Measurements from ENCODE around the gene PARK7.
"Not testable (repeated sequence)": the region's sequence is repeated elsewhere in the genome, so short reads cannot be mapped to it uniquely, and the experiment has no call there.

The PARK7 gene

GRCh38 chr1:7961216-7962013 is at the start of gene PARK7:
TSS of gene PARK7 (plus strand) at chr1:7961711. CDS start at chr1:7962786, 1,075 bp downstream.
- peaks cover 43% of the 10 kb centered on the region for H3K4me1 Mint-ChIP-seq (ENCODE audit: low read depth)
- H3K9me3 Mint-ChIP-seq, result no peaks in the 10 kb centered on the region
- DNase-seq (ENCODE audit: low spot score), result peak; percentile 100
- peak within 1 kb of the TSS; percentile 96 for H3K4me3 Mint-ChIP-seq
- no peaks in the 10 kb centered on the region for H3K27me3 Mint-ChIP-seq (ENCODE audit: low read depth)
- peaks cover 35% of the 10 kb centered on the region for H3K36me3 Mint-ChIP-seq (ENCODE audit: low read depth)
- H3K27ac Mint-ChIP-seq, result peak within 1 kb of the TSS; percentile 99

DNA sequence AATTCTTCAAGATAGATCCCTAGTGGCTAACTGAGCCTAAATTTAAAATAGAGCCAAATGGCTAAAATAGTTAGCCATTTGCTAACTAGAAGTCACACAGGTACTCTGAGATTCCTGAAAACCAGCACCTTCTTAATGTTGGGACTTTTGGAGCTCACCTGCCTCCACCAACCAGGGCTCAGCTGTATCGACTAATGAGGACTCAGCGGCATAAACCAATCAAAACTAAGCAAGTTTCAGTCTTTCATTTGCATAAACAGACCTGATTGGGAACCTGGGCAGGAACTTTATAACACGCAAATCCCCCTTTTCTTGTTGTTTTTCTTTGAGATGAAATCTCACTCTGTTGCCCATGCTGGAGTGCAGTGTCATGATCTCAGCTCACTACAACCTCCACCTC is 49.4 kb upstream of the PARK7 start:
- no peaks in the 10 kb centered on the region for H3K27me3 Mint-ChIP-seq (ENCODE audit: low read depth)
- no peak overlapping the region for H3K4me3 Mint-ChIP-seq
- no peaks in the 10 kb centered on the region for H3K36me3 Mint-ChIP-seq (ENCODE audit: low read depth)
- peaks cover 9% of the 10 kb centered on the region for H3K4me1 Mint-ChIP-seq (ENCODE audit: low read depth)
- H3K27ac Mint-ChIP-seq, result no peak overlapping the region
- H3K9me3 Mint-ChIP-seq, result no peaks in the 10 kb centered on the region
- no peak for DNase-seq (ENCODE audit: low spot score)

DNA sequence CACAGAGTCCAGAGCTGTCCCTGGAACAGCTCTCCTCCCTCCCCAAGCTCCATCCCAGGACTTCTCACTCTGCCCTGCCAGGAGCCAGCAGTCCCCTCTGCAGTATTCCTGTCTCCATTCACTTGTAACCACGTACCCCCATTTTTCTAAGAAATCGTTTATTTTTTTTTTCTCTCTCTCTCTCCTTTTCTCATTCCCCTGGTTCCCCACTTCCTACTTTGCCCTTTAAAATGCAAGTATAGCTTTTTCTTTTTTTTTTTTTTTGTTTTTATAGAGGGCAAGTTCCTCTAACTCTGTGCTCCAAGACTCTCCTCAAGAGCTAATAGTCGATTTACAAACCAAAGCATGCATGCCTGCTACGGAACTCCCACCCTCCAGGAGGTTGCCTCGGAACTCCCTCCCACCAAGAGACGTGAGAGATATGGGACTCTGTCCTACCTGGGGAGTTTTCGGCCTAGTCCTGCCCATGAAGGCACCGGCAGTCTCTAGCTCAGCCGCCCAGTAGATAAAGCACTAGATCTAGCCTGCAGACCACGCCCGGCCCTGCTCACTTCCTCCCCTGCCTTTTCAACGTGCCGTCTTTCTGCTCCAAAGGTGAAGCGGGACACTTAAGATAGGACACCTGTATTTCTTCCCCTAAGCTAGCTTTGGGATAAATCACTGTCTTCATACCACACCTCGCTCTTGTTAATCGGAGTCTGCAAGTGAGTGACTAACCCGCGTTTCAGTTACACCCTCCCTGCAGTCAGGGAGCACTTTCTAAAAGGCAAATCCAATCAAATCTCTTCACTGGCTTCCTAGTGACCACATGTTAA is 48.6 kb upstream of the PARK7 start:
- peak overlapping the region; percentile 9 for H3K4me3 Mint-ChIP-seq
- no peak for DNase-seq (ENCODE audit: low spot score)
- no peaks in the 10 kb centered on the region for H3K27me3 Mint-ChIP-seq (ENCODE audit: low read depth)
- H3K27ac Mint-ChIP-seq, result no peak overlapping the region
- H3K36me3 Mint-ChIP-seq (ENCODE audit: low read depth), result no peaks in the 10 kb centered on the region
- H3K9me3 Mint-ChIP-seq, result no peaks in the 10 kb centered on the region
- H3K4me1 Mint-ChIP-seq (ENCODE audit: low read depth), result peaks cover 9% of the 10 kb centered on the region

DNA sequence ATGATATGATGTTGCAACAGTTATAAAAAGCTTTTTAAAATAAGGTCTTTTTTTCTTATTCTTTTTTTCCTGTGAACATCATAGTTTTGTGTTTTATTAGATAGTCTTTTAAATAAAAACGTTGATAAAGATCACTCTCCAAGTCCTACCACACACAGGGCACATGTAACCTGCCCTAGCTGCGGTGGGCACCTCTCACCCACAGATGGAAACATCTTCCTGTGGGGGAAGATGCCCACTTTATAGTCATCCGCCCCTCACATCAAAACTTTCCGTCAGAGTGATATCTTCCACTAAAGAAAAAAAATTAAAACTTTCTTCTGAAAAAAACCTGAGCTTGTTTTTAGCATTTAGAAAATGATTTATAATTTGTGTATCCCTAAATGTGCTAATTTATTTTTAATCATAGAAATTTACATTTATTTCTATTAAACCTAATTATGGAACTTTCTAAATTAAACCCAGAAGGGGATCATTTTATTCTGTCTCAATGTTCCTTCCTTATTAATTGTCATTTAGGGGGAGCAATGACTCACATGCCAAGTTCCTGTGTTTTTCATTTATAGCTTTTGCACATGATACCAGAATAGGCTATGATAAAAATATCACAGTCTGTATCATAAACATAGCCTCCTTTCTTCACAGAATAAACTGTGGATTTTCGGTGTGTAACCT is 45.5 kb upstream of the PARK7 start:
- Mint-ChIP-seq H3K4me3 (no peak overlapping the region), H3K36me3 (ENCODE audit: low read depth) (no peaks in the 10 kb centered on the region), H3K27me3 (ENCODE audit: low read depth) (no peaks in the 10 kb centered on the region), H3K9me3 (no peaks in the 10 kb centered on the region), H3K4me1 (ENCODE audit: low read depth) (peaks cover 17% of the 10 kb centered on the region), H3K27ac (no peak overlapping the region)
- DNase-seq (ENCODE audit: low spot score), result no peak

GRCh38 chr1:7916501-7916830 is 45.0 kb upstream of the PARK7 start:
- DNase-seq (ENCODE audit: low spot score), result no peak
- Mint-ChIP-seq H3K4me1 (ENCODE audit: low read depth) (peaks cover 17% of the 10 kb centered on the region), H3K27ac (no peak overlapping the region), H3K36me3 (ENCODE audit: low read depth) (no peaks in the 10 kb centered on the region), H3K9me3 (no peaks in the 10 kb centered on the region), H3K27me3 (ENCODE audit: low read depth) (no peaks in the 10 kb centered on the region), H3K4me3 (no peak overlapping the region)

DNA sequence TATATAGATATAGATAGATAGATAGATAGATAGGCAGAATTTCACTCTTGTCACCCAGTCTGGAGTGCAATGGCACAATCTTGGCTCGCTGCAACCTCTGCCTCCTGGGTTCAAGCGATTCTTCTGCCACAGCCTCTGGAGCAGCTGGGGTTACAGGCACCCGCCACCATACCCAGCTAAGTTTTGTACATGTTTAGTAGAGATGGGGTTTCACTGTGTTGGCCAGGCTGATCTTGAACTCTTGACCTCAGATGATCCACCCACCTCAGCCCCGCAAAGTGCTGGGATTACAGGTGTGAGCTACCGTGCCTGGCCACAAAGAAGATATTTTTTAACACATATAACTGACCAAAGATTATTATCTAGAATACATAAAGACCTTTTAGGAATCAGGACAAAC is 43.5 kb upstream of the PARK7 start:
- H3K27me3 Mint-ChIP-seq (ENCODE audit: low read depth); H3K36me3 Mint-ChIP-seq (ENCODE audit: low read depth); H3K27ac Mint-ChIP-seq; H3K4me3 Mint-ChIP-seq; H3K9me3 Mint-ChIP-seq; DNase-seq (ENCODE audit: low spot score): not testable (repeated sequence)
- peaks cover 13% of the 10 kb centered on the region for H3K4me1 Mint-ChIP-seq (ENCODE audit: low read depth)

DNA sequence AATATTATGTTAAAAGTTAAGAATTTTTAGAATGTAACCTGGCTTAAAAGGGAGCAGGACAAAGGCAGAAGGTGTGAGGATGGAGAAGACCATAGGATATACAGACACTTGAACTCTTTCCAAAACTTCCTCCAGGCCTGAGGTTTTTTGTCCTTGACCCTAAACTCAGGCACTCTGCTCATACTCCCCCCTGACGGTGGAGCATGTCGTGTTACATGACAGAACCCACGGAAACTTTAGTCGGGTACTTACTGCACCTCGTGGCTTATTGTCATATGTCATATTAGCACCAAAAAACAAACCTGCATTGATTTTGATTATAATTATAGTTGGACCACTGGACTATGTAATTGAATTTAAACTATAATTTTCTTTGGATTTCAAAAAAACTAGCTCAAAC is 41.6 kb upstream of the PARK7 start:
- no peaks in the 10 kb centered on the region for H3K9me3 Mint-ChIP-seq
- no peaks in the 10 kb centered on the region for H3K36me3 Mint-ChIP-seq (ENCODE audit: low read depth)
- H3K27ac Mint-ChIP-seq, result no peak overlapping the region
- no peak for DNase-seq (ENCODE audit: low spot score)
- peaks cover 9% of the 10 kb centered on the region for H3K4me1 Mint-ChIP-seq (ENCODE audit: low read depth)
- no peak overlapping the region for H3K4me3 Mint-ChIP-seq
- H3K27me3 Mint-ChIP-seq (ENCODE audit: low read depth), result no peaks in the 10 kb centered on the region

DNA sequence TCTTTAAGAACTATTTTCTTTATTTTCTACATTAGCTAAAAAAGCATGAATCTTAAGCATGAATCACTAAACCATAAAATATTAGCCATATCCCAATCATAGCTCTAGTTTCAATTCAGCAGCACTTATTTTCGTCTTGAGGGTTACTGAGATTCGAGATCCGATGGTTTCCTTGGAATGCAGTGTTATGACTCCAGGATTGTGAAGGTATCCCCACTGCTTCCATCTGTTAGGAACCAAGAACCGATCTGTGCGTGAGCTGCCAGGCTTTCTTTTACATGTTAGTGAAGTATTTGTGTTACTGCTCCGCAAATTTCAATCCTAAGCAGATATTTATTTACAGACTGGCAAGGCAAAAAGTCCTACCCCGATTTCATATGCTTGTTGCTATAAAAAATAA is 39.7 kb upstream of the PARK7 start:
- Mint-ChIP-seq H3K4me1 (ENCODE audit: low read depth) (peaks cover 7% of the 10 kb centered on the region), H3K27ac (no peak overlapping the region), H3K4me3 (no peak overlapping the region), H3K9me3 (no peaks in the 10 kb centered on the region), H3K27me3 (ENCODE audit: low read depth) (no peaks in the 10 kb centered on the region), H3K36me3 (ENCODE audit: low read depth) (no peaks in the 10 kb centered on the region)
- DNase-seq (ENCODE audit: low spot score), result no peak

DNA sequence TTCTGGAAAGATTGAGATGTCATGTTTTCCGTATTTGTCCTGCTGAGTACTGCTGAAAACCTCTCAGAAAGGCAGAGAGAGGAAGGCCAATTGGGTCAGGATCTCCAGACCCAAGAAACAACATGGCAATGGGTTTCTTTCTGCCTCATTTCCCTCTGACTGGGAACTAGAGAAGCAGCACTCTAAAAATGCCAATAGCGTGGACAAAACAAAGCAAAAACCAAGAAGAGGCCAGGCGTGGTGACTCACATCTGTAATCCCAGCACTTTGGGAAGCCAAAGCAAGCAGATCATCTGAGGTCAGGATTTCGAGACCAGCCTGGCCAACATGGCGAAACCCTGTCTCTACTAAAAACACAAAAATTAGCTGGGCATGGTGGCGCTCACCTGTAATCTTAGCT is 39.2 kb upstream of the PARK7 start:
- Mint-ChIP-seq H3K4me1 (ENCODE audit: low read depth) (peaks cover 7% of the 10 kb centered on the region), H3K36me3 (ENCODE audit: low read depth) (no peaks in the 10 kb centered on the region), H3K27ac (no peak overlapping the region), H3K27me3 (ENCODE audit: low read depth) (no peaks in the 10 kb centered on the region), H3K4me3 (no peak overlapping the region), H3K9me3 (no peaks in the 10 kb centered on the region)
- DNase-seq (ENCODE audit: low spot score), result no peak

DNA sequence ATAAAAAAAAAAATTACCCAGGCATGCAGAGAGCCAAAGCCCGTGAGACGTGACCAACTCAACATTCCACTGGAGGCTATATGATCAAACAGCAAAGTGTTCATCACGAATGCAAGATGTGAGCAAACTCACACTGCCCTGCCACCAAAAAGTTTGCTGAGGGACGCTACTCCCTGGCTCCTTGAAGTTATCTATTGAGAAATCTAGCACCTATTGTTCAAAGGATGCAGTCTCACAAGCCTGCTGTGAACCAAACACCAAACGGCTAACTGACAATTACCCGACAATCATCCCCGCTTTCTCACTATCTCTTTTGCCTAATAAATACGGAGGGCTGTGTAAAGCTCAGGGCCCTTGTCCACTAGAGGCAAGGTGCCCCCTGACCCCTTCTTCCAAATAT is 34.5 kb upstream of the PARK7 start:
- not testable (repeated sequence) for H3K36me3 Mint-ChIP-seq (ENCODE audit: low read depth); H3K27me3 Mint-ChIP-seq (ENCODE audit: low read depth); DNase-seq (ENCODE audit: low spot score); H3K27ac Mint-ChIP-seq; H3K4me3 Mint-ChIP-seq; H3K9me3 Mint-ChIP-seq
- H3K4me1 Mint-ChIP-seq (ENCODE audit: low read depth), result peaks cover 24% of the 10 kb centered on the region

DNA sequence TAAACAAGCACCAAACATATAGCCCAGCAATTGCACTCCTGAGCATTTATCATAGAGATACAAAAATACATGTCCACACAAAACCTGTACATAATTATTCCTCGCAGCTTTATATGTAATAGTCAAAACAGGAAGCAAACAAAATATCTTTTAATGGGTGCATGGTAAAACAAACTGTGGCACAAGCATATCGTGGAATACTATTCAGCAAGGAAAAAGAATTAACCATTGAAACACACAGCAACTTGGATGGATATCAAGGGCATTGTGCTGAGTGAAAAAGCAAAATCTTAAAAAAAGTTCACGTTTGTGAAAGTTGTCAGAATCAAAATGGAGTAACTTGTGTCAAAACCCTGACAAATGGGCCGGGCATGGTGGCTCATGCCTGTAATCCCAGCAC is 33.3 kb upstream of the PARK7 start:
- DNase-seq (ENCODE audit: low spot score), result no peak
- Mint-ChIP-seq H3K9me3 (no peaks in the 10 kb centered on the region), H3K36me3 (ENCODE audit: low read depth) (peaks cover 3% of the 10 kb centered on the region), H3K27ac (no peak overlapping the region), H3K4me1 (ENCODE audit: low read depth) (peaks cover 30% of the 10 kb centered on the region), H3K4me3 (no peak overlapping the region), H3K27me3 (ENCODE audit: low read depth) (no peaks in the 10 kb centered on the region)

GRCh38 chr1:7929637-7930036 is 31.9 kb upstream of the PARK7 start:
- no peaks in the 10 kb centered on the region for H3K27me3 Mint-ChIP-seq (ENCODE audit: low read depth)
- DNase-seq (ENCODE audit: low spot score), result no peak
- H3K4me3 Mint-ChIP-seq, result peak overlapping the region; percentile 54
- H3K9me3 Mint-ChIP-seq, result no peaks in the 10 kb centered on the region
- H3K4me1 Mint-ChIP-seq (ENCODE audit: low read depth), result peaks cover 30% of the 10 kb centered on the region
- peak overlapping the region; percentile 95 for H3K27ac Mint-ChIP-seq
- H3K36me3 Mint-ChIP-seq (ENCODE audit: low read depth), result peaks cover 3% of the 10 kb centered on the region

DNA sequence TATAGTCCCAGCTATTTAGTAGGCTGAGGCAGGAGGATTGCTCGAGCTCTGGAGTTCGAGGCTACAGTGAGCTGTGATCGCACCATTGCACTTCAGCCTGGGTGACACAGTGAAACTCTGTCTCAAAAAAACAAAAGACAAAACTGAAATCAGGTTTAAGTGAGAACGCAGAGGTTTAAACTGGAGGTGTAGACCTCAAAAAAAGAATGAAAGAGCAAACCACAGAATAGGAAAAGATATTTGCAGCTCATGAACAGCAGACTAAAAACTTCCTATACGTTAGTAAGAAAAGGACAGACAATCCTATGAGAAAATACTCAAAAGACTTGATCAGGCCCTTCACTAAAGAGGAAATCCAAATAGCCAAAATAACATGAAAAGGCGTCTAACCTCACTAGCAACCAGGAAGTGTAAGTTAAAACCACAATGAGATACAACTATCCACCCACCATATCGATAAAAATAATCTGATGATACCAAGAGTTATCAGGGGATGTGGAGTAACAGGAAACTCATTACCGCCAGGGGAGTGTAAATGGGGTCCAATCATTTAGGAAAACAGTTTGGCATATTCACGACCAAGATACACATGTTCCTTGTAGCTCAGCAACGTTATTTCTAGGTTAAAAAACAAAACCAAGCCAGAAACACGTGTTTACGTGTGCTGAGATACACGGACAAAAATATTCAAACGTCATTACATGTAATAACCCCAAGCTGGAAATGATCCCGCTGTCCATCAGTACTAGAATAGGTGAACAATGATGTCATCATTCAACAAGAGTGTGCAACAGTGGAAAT is 30.7 kb upstream of the PARK7 start:
- Mint-ChIP-seq H3K4me3 (peak overlapping the region; percentile 76), H3K27ac (peak overlapping the region; percentile 95), H3K27me3 (ENCODE audit: low read depth) (no peaks in the 10 kb centered on the region), H3K36me3 (ENCODE audit: low read depth) (peaks cover 3% of the 10 kb centered on the region), H3K4me1 (ENCODE audit: low read depth) (peaks cover 30% of the 10 kb centered on the region), H3K9me3 (no peaks in the 10 kb centered on the region)
- DNase-seq (ENCODE audit: low spot score), result no peak
